ENCODE results near the gene CCZ1B.

DNA sequence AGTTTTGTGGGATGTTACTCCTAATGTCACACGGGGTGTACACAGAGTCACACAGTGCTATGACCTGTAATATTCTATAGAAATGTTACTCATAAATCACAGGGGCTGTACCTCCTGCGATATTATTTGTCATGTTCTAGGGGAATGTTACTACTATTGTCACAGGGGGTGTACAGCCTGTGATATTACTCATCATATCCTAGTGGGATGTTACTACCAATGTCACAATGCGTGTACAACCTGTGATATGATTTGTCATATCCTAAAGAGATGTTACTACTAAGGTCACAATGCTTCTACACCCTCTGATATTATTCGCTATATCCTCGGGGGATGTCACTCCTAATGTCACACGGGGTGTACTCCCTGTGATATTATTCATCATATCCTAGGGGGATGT, 7.6 kb upstream of the CCZ1B start:
- TF ChIP-seq, protein P1, sequence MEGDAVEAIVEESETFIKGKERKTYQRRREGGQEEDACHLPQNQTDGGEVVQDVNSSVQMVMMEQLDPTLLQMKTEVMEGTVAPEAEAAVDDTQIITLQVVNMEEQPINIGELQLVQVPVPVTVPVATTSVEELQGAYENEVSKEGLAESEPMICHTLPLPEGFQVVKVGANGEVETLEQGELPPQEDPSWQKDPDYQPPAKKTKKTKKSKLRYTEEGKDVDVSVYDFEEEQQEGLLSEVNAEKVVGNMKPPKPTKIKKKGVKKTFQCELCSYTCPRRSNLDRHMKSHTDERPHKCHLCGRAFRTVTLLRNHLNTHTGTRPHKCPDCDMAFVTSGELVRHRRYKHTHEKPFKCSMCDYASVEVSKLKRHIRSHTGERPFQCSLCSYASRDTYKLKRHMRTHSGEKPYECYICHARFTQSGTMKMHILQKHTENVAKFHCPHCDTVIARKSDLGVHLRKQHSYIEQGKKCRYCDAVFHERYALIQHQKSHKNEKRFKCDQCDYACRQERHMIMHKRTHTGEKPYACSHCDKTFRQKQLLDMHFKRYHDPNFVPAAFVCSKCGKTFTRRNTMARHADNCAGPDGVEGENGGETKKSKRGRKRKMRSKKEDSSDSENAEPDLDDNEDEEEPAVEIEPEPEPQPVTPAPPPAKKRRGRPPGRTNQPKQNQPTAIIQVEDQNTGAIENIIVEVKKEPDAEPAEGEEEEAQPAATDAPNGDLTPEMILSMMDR (IDR thresholded peaks at IDR 0.05; ENCODE audit: low read depth, low read length): no peak
- TF ChIP-seq POLR2A (IDR thresholded peaks at IDR 0.05; ENCODE audit: extremely low read depth, insufficient read length): no peak
- TF ChIP-seq, protein P2, sequence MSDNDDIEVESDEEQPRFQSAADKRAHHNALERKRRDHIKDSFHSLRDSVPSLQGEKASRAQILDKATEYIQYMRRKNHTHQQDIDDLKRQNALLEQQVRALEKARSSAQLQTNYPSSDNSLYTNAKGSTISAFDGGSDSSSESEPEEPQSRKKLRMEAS (IDR thresholded peaks at IDR 0.05; ENCODE audit: low read depth, low read length): no peak

Data from NB4 (cell line).